H1 (cell line): ENCODE data around the gene KCNAB2. TPM values are rescaled to one million over a fixed set of nuclear protein-coding genes. Genes with fewer than 3 reads are reported as not detected.

Experiments
- CTCF ChIA-PET: fragments of 300-600 bp; sonication (Branson Sonifier 250); formaldehyde crosslinking; loops from one replicate; lab custom pipeline; 2021; ENCODE audit not compliant: partially characterized antibody; lab: Charles Lee
- POLR2A ChIA-PET: fragments of 300-600 bp; sonication (Branson Sonifier 250); formaldehyde crosslinking; loops from one replicate; lab custom pipeline; 2021; ENCODE audit warnings: inconsistent platforms; ENCODE audit not compliant: partially characterized antibody; lab: Charles Lee
- DNase-seq, 2 experiments: peaks; one replicate each; pipeline versions ENCODE4 v3.0.0 to v3.0.0-alpha.2; 2010 to 2022; ENCODE audit warnings: low spot score in 2 of 2, low read depth in 1 of 2, mixed read lengths in 1 of 2
- FAIRE-seq: peaks from 2 replicates; lab custom pipeline; 2011; peaks lifted over from hg19 to GRCh38; lab: Jason Lieb, UNC
- H2AFZ ChIP-seq: 2 replicates; pipeline ENCODE4 v1.8.1; 2012; ENCODE audit warnings: low read length, inconsistent platforms
- H2AK5ac ChIP-seq: 2 replicates; pipeline ENCODE4 v1.6.1; 2013; ENCODE audit warnings: low read depth, low read length
- H2BK120ac ChIP-seq: replicated peaks from 2 replicates; pipeline ENCODE3; 2013; ENCODE audit warnings: low read depth, low read length, inconsistent platforms
- H2BK12ac ChIP-seq: 2 replicates; pipeline ENCODE4 v1.6.1; 2013; ENCODE audit warnings: low read depth, low read length
- H2BK15ac ChIP-seq: 2 replicates; pipeline ENCODE4 v1.6.1; 2013; ENCODE audit warnings: low read length
- H2BK20ac ChIP-seq: 2 replicates; pipeline ENCODE4 v1.6.1; 2013; ENCODE audit warnings: low read length
- H2BK5ac ChIP-seq: 2 replicates; pipeline ENCODE4 v1.6.1; 2013; ENCODE audit warnings: low read depth, low read length
- H3K14ac ChIP-seq: 2 replicates; pipeline ENCODE4 v1.6.1; 2013; ENCODE audit warnings: inconsistent platforms; ENCODE audit not compliant: insufficient read length
- H3K18ac ChIP-seq: 2 replicates; pipeline ENCODE4 v1.6.1; 2013; ENCODE audit warnings: low read length; ENCODE audit errors: extremely low read depth
- H3K23ac ChIP-seq: 2 replicates; pipeline ENCODE4 v1.6.1; 2013; ENCODE audit warnings: inconsistent platforms; ENCODE audit not compliant: insufficient read length
- H3K23me2 ChIP-seq: 2 replicates; pipeline ENCODE4 v1.6.1; 2013; ENCODE audit warnings: low read depth, low read length
- H3K27ac ChIP-seq: 2 replicates; pipeline ENCODE4 v1.6.1; 2011; ENCODE audit warnings: low read depth, low read length, inconsistent platforms
- H3K27me3 ChIP-seq, 4 experiments: replicated peaks in 1 of 4; 1 replicate in 1 of 4; 2 replicates in 3 of 4; pipeline versions ENCODE4 v1.6.1 to v1.8.1; 2011 to 2013; ENCODE audit warnings: low read length in 3 of 4, mild to moderate bottlenecking in 3 of 4, inconsistent platforms in 2 of 4, mixed read lengths in 2 of 4, moderate library complexity in 1 of 4; ENCODE audit not compliant: control insufficient read depth in 3 of 4, insufficient read depth in 3 of 4; ENCODE audit errors: extremely low read depth in 1 of 4
- H3K36me3 ChIP-seq, 4 experiments: 2 replicates each; pipeline versions ENCODE4 v1.6.1 to v1.8.1; 2011 to 2013; ENCODE audit warnings: mild to moderate bottlenecking in 4 of 4, low read length in 3 of 4, moderate library complexity in 2 of 4, control low read depth in 1 of 4, inconsistent platforms in 1 of 4; ENCODE audit not compliant: insufficient read depth in 4 of 4, control insufficient read depth in 2 of 4
- H3K4ac ChIP-seq: replicated peaks from 2 replicates; pipeline ENCODE3; 2013; ENCODE audit warnings: low read length, low read depth, mixed read lengths, inconsistent platforms; ENCODE audit not compliant: insufficient read length
- H3K4me1 ChIP-seq, 4 experiments: replicated peaks in 1 of 4; 1 replicate in 1 of 4; 2 replicates in 3 of 4; pipeline versions ENCODE4 v1.6.1 to v1.8.1; 2011 to 2013; ENCODE audit warnings: low read length in 3 of 4, inconsistent platforms in 2 of 4, mixed read lengths in 1 of 4; ENCODE audit not compliant: insufficient read depth in 4 of 4, control insufficient read depth in 3 of 4
- H3K4me2 ChIP-seq, 2 experiments: 2 replicates each; pipeline versions ENCODE4 v1.6.1 to v1.8.1; 2011 to 2013; ENCODE audit warnings: low read depth in 2 of 2, low read length in 2 of 2, control low read depth in 1 of 2, inconsistent platforms in 1 of 2, mild to moderate bottlenecking in 1 of 2; ENCODE audit not compliant: insufficient read depth in 1 of 2
- H3K4me3 ChIP-seq, 4 experiments: fragments of 200-600, 300-600 bp in 1 of 4; sonication (generic), shearing (Covaris generic), sonication (Bioruptor Twin) in 1 of 4; 2 replicates each; pipeline versions ENCODE4 v1.5.1 to v1.8.1; 2011 to 2016; ENCODE audit warnings: low read length in 4 of 4, low read depth in 3 of 4, control low read depth in 2 of 4, inconsistent platforms in 2 of 4, mild to moderate bottlenecking in 2 of 4, mixed read lengths in 1 of 4, moderate library complexity in 1 of 4; ENCODE audit not compliant: insufficient read depth in 2 of 4; ENCODE audit errors: extremely low read depth in 1 of 4
- H3K56ac ChIP-seq: replicated peaks from 2 replicates; pipeline ENCODE3; 2013; ENCODE audit warnings: low read depth, mild to moderate bottlenecking, mixed read lengths, low read length, inconsistent platforms; ENCODE audit not compliant: insufficient read length
- H3K79me1 ChIP-seq: 2 replicates; pipeline ENCODE4 v1.6.1; 2013; ENCODE audit warnings: low read depth, low read length, control low read depth
- H3K79me2 ChIP-seq, 2 experiments: 2 replicates each; pipeline versions ENCODE4 v1.6.1 to v1.8.1; 2012 to 2013; ENCODE audit warnings: low read length in 2 of 2, mild to moderate bottlenecking in 2 of 2, inconsistent platforms in 1 of 2; ENCODE audit not compliant: insufficient read depth in 2 of 2, control insufficient read depth in 1 of 2
- H3K9ac ChIP-seq, 4 experiments: replicated peaks in 1 of 4; 1 replicate in 1 of 4; 2 replicates in 3 of 4; pipeline versions ENCODE4 v1.6.1 to v1.8.1; 2011 to 2013; ENCODE audit warnings: low read depth in 3 of 4, low read length in 3 of 4, control low read depth in 2 of 4, mild to moderate bottlenecking in 2 of 4, moderate library complexity in 2 of 4, inconsistent platforms in 1 of 4; ENCODE audit errors: extremely low read depth in 1 of 4
- H3K9me3 ChIP-seq, 2 experiments: 2 replicates each; pipeline versions ENCODE4 v1.6.1 to v1.8.1; 2012 to 2013; ENCODE audit warnings: mild to moderate bottlenecking in 2 of 2, moderate library complexity in 2 of 2, control low read depth in 1 of 2, inconsistent platforms in 1 of 2, low read depth in 1 of 2, low read length in 1 of 2, mixed read lengths in 1 of 2; ENCODE audit not compliant: insufficient read depth in 2 of 2
- H4K20me1 ChIP-seq, 2 experiments: replicated peaks in 1 of 2; 2 replicates each; pipeline versions ENCODE3 to v1.8.1; 2011 to 2013; ENCODE audit warnings: inconsistent platforms in 2 of 2, low read length in 2 of 2, mild to moderate bottlenecking in 1 of 2; ENCODE audit not compliant: insufficient read depth in 2 of 2, control insufficient read depth in 1 of 2
- H4K5ac ChIP-seq: 2 replicates; pipeline ENCODE4 v1.6.1; 2013; ENCODE audit warnings: low read length, low read depth, mixed read lengths, inconsistent platforms; ENCODE audit not compliant: insufficient read length
- H4K8ac ChIP-seq: 2 replicates; pipeline ENCODE4 v1.8.0; 2013; ENCODE audit warnings: mild to moderate bottlenecking, moderate library complexity, low read length, inconsistent platforms; ENCODE audit not compliant: insufficient read depth; ENCODE audit errors: extremely low read depth
- H4K91ac ChIP-seq: replicated peaks from 2 replicates; pipeline ENCODE3; 2013; ENCODE audit warnings: low read length, mixed read lengths, inconsistent platforms; ENCODE audit not compliant: insufficient read length
- ATF2 ChIP-seq: IDR thresholded peaks from 2 replicates; pipeline ENCODE4 v1.6.1; 2012; ENCODE audit warnings: low read length, inconsistent platforms
- CTCF ChIP-seq, 3 experiments: IDR thresholded peaks; 1 replicate in 2 of 3; 2 replicates in 1 of 3; pipeline versions ENCODE4 v1.5.1 to v1.6.1; 2011; ENCODE audit warnings: low read length in 3 of 3, mild to moderate bottlenecking in 3 of 3, inconsistent platforms in 2 of 3, low read depth in 1 of 3, moderate library complexity in 1 of 3; ENCODE audit not compliant: insufficient read depth in 1 of 3; ENCODE audit errors: control extremely low read depth in 1 of 3
- EGR1 ChIP-seq: IDR thresholded peaks from 2 replicates; pipeline ENCODE4 v1.6.1; 2011; ENCODE audit warnings: low read depth, low read length, borderline replicate concordance
- EZH2 ChIP-seq: fragments of 200-600 bp; sonication (generic); IDR thresholded peaks from 2 replicates; pipeline ENCODE4 v1.7.1; 2012; ENCODE audit warnings: low read depth, mild to moderate bottlenecking, moderate library complexity, low read length, inconsistent platforms; ENCODE audit not compliant: severe bottlenecking
- POU5F1 ChIP-seq: IDR thresholded peaks from 2 replicates; pipeline ENCODE4 v1.6.1; 2011; ENCODE audit warnings: low read depth, mild to moderate bottlenecking, low read length, moderate library complexity
- RXRA ChIP-seq: IDR thresholded peaks from 2 replicates; pipeline ENCODE4 v1.6.1; 2011; ENCODE audit warnings: low read depth, mild to moderate bottlenecking, low read length, moderate library complexity; ENCODE audit not compliant: insufficient read depth
- SP4 ChIP-seq: IDR thresholded peaks from 2 replicates; pipeline ENCODE4 v1.6.1; 2012; ENCODE audit warnings: low read length, inconsistent platforms
- SRF ChIP-seq: IDR thresholded peaks from 2 replicates; pipeline ENCODE4 v1.6.1; 2011; ENCODE audit warnings: mild to moderate bottlenecking, low read depth, low read length, moderate library complexity
- TAF1 ChIP-seq: IDR thresholded peaks from 2 replicates; pipeline ENCODE4 v1.6.1; 2011; ENCODE audit warnings: mild to moderate bottlenecking, low read depth, low read length
- TAF7 ChIP-seq: optimal IDR thresholded peaks from 2 replicates; pipeline ENCODE3; 2011; ENCODE audit warnings: low read depth, mild to moderate bottlenecking, inconsistent platforms, low read length, moderate library complexity, borderline replicate concordance
- WGBS, 2 experiments: shearing (Covaris generic) in 1 of 2; methylation state at CpG; one replicate each; pipeline versions ENCODE4 v1.1.6 to v1.1.7; 2013 to 2015; ENCODE audit warnings: low lambda C conversion rate in 2 of 2, mixed read lengths in 2 of 2, inconsistent platforms in 1 of 2, low coverage in 1 of 2, missing lambda C conversion rate in 1 of 2; ENCODE audit not compliant: insufficient replicate concordance in 2 of 2, insufficient coverage in 1 of 2, insufficient read length in 1 of 2; ENCODE audit errors: extremely low coverage in 1 of 2, missing lambda C conversion rate in 1 of 2; 5-methylcytosine and 5-hydroxymethylcytosine counted together
- polyA plus RNA-seq, 7 experiments: library from polyadenylated mRNA; depleted of rRNA in 3 of 7; stranded (reverse) in 5 of 7; unstranded in 2 of 7; fragments of >200 nt in 5 of 7; fragments of 200-250 nt in 2 of 7; gene quantifications; 1 replicate in 5 of 7; 2 replicates in 1 of 7; 4 replicates in 1 of 7; pipeline versions ENCODE4 v1.2.1 to v1.2.3, GENCODE V29; 2011 to 2013; ENCODE audit warnings: missing spikeins in 2 of 7, mixed read lengths in 2 of 7
- total RNA-seq: library from RNA; stranded (reverse); fragmentation: NEBNext Ultra II Directional; extraction: Animal tissue kit (Norgen Biotek cat#: 25700); gene quantifications from 2 replicates; pipeline ENCODE4 v1.2.1, GENCODE V29; 2021

The KCNAB2 gene
- total and polyA plus RNA-seq, 2 of the 8 experiments (the other 6 are each of a cell fraction or from before 2014, with no cell fraction given), result 4.5 to 7.0 TPM

- Histone ChIP-seq H3K23ac (no peak overlapping the region), H3K9me3 (no peaks in the 10 kb centered on the region), H2AK5ac (no peak overlapping the region), H3K27ac (no peak overlapping the region), H2BK12ac (no peak overlapping the region), H2BK20ac (no peak overlapping the region), H4K91ac (no peak overlapping the region), H3K14ac (no peak overlapping the region), H3K79me2 (no peaks in the 10 kb centered on the region), H3K4me1 (peaks cover 0 to 4% (median 3%) of the 10 kb centered on the region in 4 experiments; a peak in 2 of 7 replicates), H3K9ac (no peak overlapping the region), H3K36me3 (no peaks in the 10 kb centered on the region), H2AFZ (no peak overlapping the region), H2BK120ac (no peak overlapping the region), H4K20me1 (no peaks in the 10 kb centered on the region), H2BK5ac (no peak overlapping the region), H3K4ac (no peak overlapping the region), H3K23me2 (peaks cover 20% of the 10 kb centered on the region; the same call in 1 of the 2 replicates), H3K56ac (no peak overlapping the region), H3K79me1 (no peaks in the 10 kb centered on the region), H4K5ac (no peak overlapping the region), H4K8ac (no peak overlapping the region), H3K27me3 (peaks cover 0 to 2% (median 0%) of the 10 kb centered on the region in 4 experiments; a peak in 1 of 7 replicates), H3K4me3 (no peak overlapping the region), H3K4me2 (no peak overlapping the region), H3K18ac (no peak overlapping the region), H2BK15ac (no peak overlapping the region)
- DNase-seq, result no peak
- CTCF ChIA-PET, result interaction anchor here (0.6 to 2.1 kb wide), 4 partner anchors 24 to 78 kb away, joined by 3 to 7 read pairs (median 4); no protein-coding TSS in a partner anchor
- WGBS, 2 experiments, result 91% methylated on average over 23 of the region's 24 CpGs; no CpG with 5 or more reads in 1 of the 2 experiments
- FAIRE-seq, result no peak
- POLR2A ChIA-PET, result no interaction called here
- TF ChIP-seq POU5F1 (no peak), TAF7 (no peak), CTCF (IDR thresholded peaks at IDR 0.05; ENCODE audit: control extremely low read depth in 1 of 3, insufficient read depth in 1 of 3, low read depth in 1 of 3, low read length in 3 of 3) (no peak), SRF (no peak), EGR1 (no peak), ATF2 (no peak), SP4 (no peak), RXRA (no peak), TAF1 (no peak), EZH2 (no peak)
Measured at GRCh38 chr1:6111571-6111970, 65.9 kb downstream of the KCNAB2 start.
